ENCODE data around the gene LDHAL6A.
A peak's percentile ranks its signal among the peaks of the same experiment; 100 is the strongest.

Gene LDHAL6A

GRCh38 chr11:18495703-18496102, 40.0 kb downstream of the LDHAL6A start:
- TF ChIP-seq, protein P1, sequence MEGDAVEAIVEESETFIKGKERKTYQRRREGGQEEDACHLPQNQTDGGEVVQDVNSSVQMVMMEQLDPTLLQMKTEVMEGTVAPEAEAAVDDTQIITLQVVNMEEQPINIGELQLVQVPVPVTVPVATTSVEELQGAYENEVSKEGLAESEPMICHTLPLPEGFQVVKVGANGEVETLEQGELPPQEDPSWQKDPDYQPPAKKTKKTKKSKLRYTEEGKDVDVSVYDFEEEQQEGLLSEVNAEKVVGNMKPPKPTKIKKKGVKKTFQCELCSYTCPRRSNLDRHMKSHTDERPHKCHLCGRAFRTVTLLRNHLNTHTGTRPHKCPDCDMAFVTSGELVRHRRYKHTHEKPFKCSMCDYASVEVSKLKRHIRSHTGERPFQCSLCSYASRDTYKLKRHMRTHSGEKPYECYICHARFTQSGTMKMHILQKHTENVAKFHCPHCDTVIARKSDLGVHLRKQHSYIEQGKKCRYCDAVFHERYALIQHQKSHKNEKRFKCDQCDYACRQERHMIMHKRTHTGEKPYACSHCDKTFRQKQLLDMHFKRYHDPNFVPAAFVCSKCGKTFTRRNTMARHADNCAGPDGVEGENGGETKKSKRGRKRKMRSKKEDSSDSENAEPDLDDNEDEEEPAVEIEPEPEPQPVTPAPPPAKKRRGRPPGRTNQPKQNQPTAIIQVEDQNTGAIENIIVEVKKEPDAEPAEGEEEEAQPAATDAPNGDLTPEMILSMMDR (conservative IDR thresholded peaks at IDR 0.05; ENCODE audit: low read depth, low read length): no peak
- no peak for DNase-seq (ENCODE audit: low read depth)
- no peak overlapping the region for H3K4me3 ChIP-seq (ENCODE audit: low read depth, low read length)

DNA sequence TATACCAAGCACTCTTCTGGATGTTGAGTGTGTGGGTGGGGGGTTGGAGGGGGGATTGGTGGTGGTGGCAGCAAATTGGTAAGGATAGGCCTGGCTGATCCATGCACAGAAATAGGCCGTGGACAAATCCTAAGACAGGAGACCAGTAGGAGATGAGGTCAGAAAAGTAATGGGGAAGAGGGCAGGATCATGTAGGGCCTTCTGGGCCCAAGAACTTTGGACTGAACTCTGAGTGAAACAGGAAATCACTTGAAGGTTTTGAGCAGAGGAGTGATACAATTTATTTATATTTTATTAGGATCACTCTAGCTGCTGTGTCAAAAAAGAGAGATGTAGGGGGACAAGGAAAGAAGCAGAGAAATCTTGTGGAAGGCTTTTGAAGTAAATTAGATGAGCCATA, 42.4 kb downstream of the LDHAL6A start:
- DNase-seq (ENCODE audit: low read depth): no peak
- TF ChIP-seq, protein P1 (conservative IDR thresholded peaks at IDR 0.05; ENCODE audit: low read depth, low read length): no peak
- no peak overlapping the region for H3K4me3 ChIP-seq (ENCODE audit: low read depth, low read length)

DNA sequence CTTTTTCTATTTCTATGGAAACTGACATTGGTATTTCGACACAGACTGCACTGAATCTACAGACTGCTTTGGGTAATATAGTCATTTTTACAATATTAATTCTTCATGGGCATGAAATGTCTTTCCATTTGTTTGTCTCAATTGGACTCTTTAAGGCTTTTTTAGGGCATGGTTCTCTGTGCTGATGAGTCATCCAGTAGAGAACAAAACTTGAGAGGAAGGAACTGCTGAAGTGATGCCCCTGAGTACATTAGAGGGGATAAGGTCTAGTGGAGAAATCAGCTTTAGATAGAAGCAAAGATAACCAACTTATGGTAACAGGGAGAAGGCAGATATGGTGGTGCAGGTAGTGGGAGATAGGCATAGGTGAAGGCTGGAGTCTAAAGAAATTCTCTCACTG, 46.0 kb downstream of the LDHAL6A start:
- TF ChIP-seq, protein P1 (conservative IDR thresholded peaks at IDR 0.05; ENCODE audit: low read depth, low read length): no peak
- H3K4me3 ChIP-seq (ENCODE audit: low read depth, low read length): no peak overlapping the region
- peak; percentile 9 for DNase-seq (ENCODE audit: low read depth)

GRCh38 chr11:18502352-18502751, 46.7 kb downstream of the LDHAL6A start:
- TF ChIP-seq, protein P1 (conservative IDR thresholded peaks at IDR 0.05; ENCODE audit: low read depth, low read length): no peak
- H3K4me3 ChIP-seq (ENCODE audit: low read depth, low read length): no peak overlapping the region
- no peak for DNase-seq (ENCODE audit: low read depth)

DNA sequence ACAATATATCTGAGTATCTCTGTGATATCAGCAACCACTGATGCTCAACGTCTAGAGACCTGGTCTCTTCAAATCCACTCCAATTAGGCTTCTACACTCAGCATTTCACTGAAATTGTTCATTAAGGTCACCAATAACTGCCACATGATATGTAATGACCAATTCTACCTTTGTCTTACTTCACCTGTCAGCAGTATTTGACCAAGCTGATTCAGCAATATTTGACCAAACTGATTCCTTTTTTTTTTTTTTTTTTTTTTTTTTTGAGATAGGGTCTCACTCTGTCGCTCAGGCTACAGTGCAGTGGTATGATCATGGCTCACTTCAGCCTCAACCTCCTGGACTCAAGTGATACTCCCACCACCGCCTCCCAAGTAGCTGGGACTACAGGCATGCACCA, 65.5 kb downstream of the LDHAL6A start:
- no peak overlapping the region for H3K4me3 ChIP-seq (ENCODE audit: low read depth, low read length)
- no peak for DNase-seq (ENCODE audit: low read depth)
- TF ChIP-seq, protein P1 (conservative IDR thresholded peaks at IDR 0.05; ENCODE audit: low read depth, low read length): no peak

- H3K4me3 ChIP-seq (ENCODE audit: low read depth, low read length): no peak overlapping the region
- TF ChIP-seq, protein P1 (conservative IDR thresholded peaks at IDR 0.05; ENCODE audit: low read depth, low read length): peak; percentile 25
- peak; percentile 14 for DNase-seq (ENCODE audit: low read depth)
These were observed 66.7 kb downstream of the LDHAL6A start for GRCh38 chr11:18522388-18522787.

DNA sequence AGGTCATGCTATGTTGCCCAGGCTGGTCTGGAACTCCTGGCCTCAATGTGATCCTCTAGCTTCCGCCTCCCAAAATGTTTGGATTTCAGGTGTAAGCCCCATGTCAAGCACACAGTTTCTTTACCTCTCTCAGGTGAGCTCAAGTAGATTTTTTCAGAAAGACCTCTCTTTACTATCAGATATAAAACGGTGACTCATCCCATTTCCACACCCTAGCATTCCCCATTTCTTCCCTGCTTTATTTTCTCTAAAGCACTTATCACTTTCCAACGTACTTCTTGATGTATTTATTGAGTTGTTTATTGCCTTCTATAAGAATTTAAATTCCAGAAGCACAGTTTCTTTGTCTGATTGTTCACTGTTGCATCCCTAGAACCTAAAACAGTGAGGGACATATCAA, 67.4 kb downstream of the LDHAL6A start:
- no peak for DNase-seq (ENCODE audit: low read depth)
- no peak overlapping the region for H3K4me3 ChIP-seq (ENCODE audit: low read depth, low read length)
- TF ChIP-seq, protein P1 (conservative IDR thresholded peaks at IDR 0.05; ENCODE audit: low read depth, low read length): no peak

All from choroid plexus epithelial cell (primary cell).